Breast epithelium (tissue), 4 donors: ENCODE data around the gene MYBL2. TPM values are rescaled to one million over a fixed set of nuclear protein-coding genes. Genes with fewer than 3 reads are reported as not detected.

Source experiments
- DNase-seq, 2 donors: peaks; one replicate each; pipeline ENCODE4 v3.0.0-alpha.2; 2019; ENCODE audit warnings: low spot score in 2 of 2
- H3K27ac ChIP-seq, 2 donors: fragments of 200-600 bp; sonication (generic) in 1 of 2; one replicate each; pipeline ENCODE4 v1.5.1; 2016 to 2019; ENCODE audit warnings: mild to moderate bottlenecking in 1 of 2
- H3K27me3 ChIP-seq, 2 donors: fragments of 200-600 bp; sonication (generic) in 1 of 2; one replicate each; pipeline versions ENCODE4 v1.5.1 to v1.6.0; 2017 to 2019; ENCODE audit warnings: control low read depth in 1 of 2, mild to moderate bottlenecking in 1 of 2
- H3K36me3 ChIP-seq: fragments of 200-600 bp; one replicate; pipeline ENCODE4 v1.5.1; 2019
- H3K4me1 ChIP-seq, 2 donors: fragments of 200-600 bp; sonication (generic); one replicate each; pipeline ENCODE4 v1.5.1; 2016 to 2019; ENCODE audit warnings: control low read depth in 1 of 2
- H3K4me3 ChIP-seq, 3 donors: fragments of 200-600 bp; sonication (generic); 1 replicate in 2 of 3; 2 replicates in 1 of 3; pipeline ENCODE4 v1.5.1; 2016 to 2019; ENCODE audit warnings: mild to moderate bottlenecking in 3 of 3, moderate library complexity in 2 of 3
- H3K9me3 ChIP-seq, 2 donors: fragments of 200-600 bp; sonication (generic) in 1 of 2; one replicate each; pipeline ENCODE4 v1.5.1; 2016 to 2019; ENCODE audit warnings: control low read depth in 1 of 2
- POLR2A ChIP-seq: fragments of 450-650 bp; IDR thresholded peaks from one replicate; pipeline ENCODE4 v1.6.1; 2016; ENCODE audit warnings: antibody characterized with exemption, mild to moderate bottlenecking, moderate library complexity
- POLR2AphosphoS5 ChIP-seq, 3 donors: sonication (generic); formaldehyde crosslinking; IDR thresholded peaks; one replicate each; pipeline ENCODE4 v1.6.1; 2017; ENCODE audit warnings: antibody characterized with exemption in 3 of 3
- intact Hi-C: fragments of 100-400 bp; cut with DNase I; formaldehyde crosslinking; loops from one replicate; pipeline ENCODE4 v1.15.1; 2023; ENCODE audit warnings: low total_unique reads
- total RNA-seq, 3 donors: library from RNA; depleted of rRNA; stranded (reverse); fragments of >200 nt; gene quantifications; one replicate each; pipeline ENCODE4 v1.1.0, GENCODE V29; 2016
- TF ChIP-seq, protein P1 (sequence below), 3 donors: fragments of 450-650 bp; IDR thresholded peaks; one replicate each; pipeline ENCODE4 v1.5.1; 2016 to 2017; ENCODE audit warnings: antibody characterized with exemption in 3 of 3, mild to moderate bottlenecking in 3 of 3, moderate library complexity in 3 of 3

MYBL2 gene
- total RNA-seq, 3 donors from 2014 or later, result 0.32 to 0.44 TPM; not detected in 1

DNA sequence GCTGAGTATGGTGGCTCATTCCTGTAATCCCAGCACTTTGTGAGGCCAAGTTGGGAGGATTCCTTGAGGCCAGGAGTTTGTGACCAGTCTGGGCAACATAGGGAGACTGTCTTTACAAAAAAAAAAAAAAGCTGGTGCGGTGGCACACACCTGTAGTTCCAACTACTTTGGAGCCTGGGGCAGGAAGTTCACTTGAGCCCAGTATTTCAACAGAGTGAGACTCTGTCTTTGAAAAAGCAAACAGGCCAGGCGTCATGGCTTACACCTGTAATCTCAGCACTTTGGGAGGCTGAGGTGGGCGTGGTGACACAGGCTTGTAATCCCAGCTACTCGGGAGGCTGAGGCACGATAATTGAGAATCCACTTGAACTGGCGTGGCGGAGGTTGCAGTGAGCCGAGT lies 28.7 kb downstream of the MYBL2 start:
- H3K4me3 ChIP-seq, result no peak overlapping the region
- H3K9me3 ChIP-seq, result no peaks in the 10 kb centered on the region
- H3K36me3 ChIP-seq, result no peaks in the 10 kb centered on the region
- DNase-seq, result no peak
- intact Hi-C loops, result loop anchor here (2.0 kb wide), 1 partner anchor 41 kb away; no protein-coding TSS in a partner anchor
- no peaks in the 10 kb centered on the region for H3K27me3 ChIP-seq
- no peaks in the 10 kb centered on the region for H3K4me1 ChIP-seq
- no peak overlapping the region for H3K27ac ChIP-seq
- TF ChIP-seq POLR2A, result no peak
- TF ChIP-seq POLR2AphosphoS5 (IDR thresholded peaks at IDR 0.05), result no peak
- TF ChIP-seq, protein P1, sequence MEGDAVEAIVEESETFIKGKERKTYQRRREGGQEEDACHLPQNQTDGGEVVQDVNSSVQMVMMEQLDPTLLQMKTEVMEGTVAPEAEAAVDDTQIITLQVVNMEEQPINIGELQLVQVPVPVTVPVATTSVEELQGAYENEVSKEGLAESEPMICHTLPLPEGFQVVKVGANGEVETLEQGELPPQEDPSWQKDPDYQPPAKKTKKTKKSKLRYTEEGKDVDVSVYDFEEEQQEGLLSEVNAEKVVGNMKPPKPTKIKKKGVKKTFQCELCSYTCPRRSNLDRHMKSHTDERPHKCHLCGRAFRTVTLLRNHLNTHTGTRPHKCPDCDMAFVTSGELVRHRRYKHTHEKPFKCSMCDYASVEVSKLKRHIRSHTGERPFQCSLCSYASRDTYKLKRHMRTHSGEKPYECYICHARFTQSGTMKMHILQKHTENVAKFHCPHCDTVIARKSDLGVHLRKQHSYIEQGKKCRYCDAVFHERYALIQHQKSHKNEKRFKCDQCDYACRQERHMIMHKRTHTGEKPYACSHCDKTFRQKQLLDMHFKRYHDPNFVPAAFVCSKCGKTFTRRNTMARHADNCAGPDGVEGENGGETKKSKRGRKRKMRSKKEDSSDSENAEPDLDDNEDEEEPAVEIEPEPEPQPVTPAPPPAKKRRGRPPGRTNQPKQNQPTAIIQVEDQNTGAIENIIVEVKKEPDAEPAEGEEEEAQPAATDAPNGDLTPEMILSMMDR (IDR thresholded peaks at IDR 0.05), result no peak

DNA sequence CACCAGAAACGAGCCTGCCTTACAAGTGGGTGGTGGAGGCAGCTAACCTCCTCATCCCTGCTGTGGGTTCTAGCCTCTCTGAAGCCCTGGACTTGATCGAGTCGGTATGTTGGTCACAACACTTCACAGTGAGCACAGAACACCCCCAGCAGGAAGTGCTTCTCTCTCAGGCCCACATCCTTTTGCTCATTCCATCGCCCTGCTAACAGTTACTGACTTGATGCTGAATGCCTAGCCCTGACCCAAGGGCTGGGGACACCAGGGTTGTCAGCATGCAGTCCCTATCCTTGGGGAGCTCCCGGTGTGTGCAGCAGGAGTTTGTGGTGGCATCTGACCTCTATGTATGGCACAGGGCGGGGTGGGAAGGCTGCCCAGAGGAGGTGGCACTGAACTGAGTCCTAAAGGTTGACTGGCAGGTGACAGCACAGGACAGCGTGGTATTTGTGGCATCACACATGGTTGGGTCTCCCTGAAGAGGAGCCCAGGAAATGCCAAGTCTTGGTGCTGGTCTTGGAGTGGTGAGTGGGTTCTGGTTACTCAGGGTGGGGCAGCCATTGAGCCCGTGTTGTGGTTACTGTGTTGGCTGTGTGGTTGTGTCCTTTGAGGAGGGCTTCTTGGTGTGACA lies 33.1 kb downstream of the MYBL2 start:
- no peaks in the 10 kb centered on the region for H3K4me1 ChIP-seq
- no peak for DNase-seq
- H3K9me3 ChIP-seq, result no peaks in the 10 kb centered on the region
- no peak overlapping the region for H3K4me3 ChIP-seq
- TF ChIP-seq POLR2AphosphoS5 (IDR thresholded peaks at IDR 0.05) (no peak), POLR2A (no peak)
- TF ChIP-seq, protein P1 (IDR thresholded peaks at IDR 0.05), result no peak
- no peaks in the 10 kb centered on the region for H3K27me3 ChIP-seq
- H3K36me3 ChIP-seq, result no peaks in the 10 kb centered on the region
- H3K27ac ChIP-seq, result no peak overlapping the region
- intact Hi-C loops, result no loop called here

GRCh38 chr20:43700627-43701026 lies 33.7 kb downstream of the MYBL2 start:
- DNase-seq, result no peak
- H3K27ac ChIP-seq, result no peak overlapping the region
- H3K27me3 ChIP-seq, result no peaks in the 10 kb centered on the region
- TF ChIP-seq POLR2AphosphoS5 (IDR thresholded peaks at IDR 0.05), result no peak
- no peaks in the 10 kb centered on the region for H3K36me3 ChIP-seq
- H3K4me3 ChIP-seq, result no peak overlapping the region
- no peaks in the 10 kb centered on the region for H3K9me3 ChIP-seq
- H3K4me1 ChIP-seq, result no peaks in the 10 kb centered on the region
- intact Hi-C loops, result no loop called here

GRCh38 chr20:43702502-43702901 lies 35.6 kb downstream of the MYBL2 start:
- no peaks in the 10 kb centered on the region for H3K9me3 ChIP-seq
- intact Hi-C loops, result no loop called here
- no peak overlapping the region for H3K27ac ChIP-seq
- H3K4me3 ChIP-seq, result no peak overlapping the region
- H3K36me3 ChIP-seq, result no peaks in the 10 kb centered on the region
- no peak for DNase-seq
- TF ChIP-seq POLR2A (no peak), POLR2AphosphoS5 (IDR thresholded peaks at IDR 0.05) (no peak)
- TF ChIP-seq, protein P1 (IDR thresholded peaks at IDR 0.05), result no peak
- H3K27me3 ChIP-seq, result no peaks in the 10 kb centered on the region
- no peaks in the 10 kb centered on the region for H3K4me1 ChIP-seq

DNA sequence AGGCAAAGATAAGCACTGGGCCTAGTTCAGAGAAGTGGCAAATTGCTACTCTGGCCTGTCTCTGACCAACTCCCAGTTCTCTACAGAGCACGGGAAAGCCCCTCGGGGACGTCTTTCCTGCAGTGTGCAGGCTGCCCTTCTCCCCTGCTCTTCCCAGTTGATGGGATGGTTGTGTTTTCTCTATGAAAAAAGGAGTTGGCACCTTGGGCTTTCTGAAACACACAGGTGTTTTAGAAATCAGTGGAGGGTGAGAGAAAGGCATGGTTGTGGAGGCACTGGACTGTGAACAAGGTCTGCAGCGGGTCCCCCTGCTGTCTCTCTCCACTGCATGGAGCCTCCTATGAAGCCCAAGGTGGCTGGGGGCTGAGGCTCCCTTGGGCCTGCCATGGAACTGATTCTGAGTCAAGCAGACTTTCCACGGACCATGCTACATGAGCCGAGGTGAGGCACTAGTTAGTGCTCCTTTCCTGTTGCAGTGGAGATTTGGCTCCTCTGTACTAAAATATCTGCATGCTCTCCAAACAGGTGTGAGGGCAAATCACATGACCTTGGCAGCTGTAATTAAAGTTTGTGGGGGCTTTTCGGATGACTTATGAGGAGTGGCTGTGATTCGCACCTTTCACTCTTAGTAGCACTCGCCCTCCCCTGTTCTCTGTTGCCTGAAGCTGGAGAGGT lies 43.6 kb downstream of the MYBL2 start:
- no peak for DNase-seq
- TF ChIP-seq, protein P1 (IDR thresholded peaks at IDR 0.05), result no peak
- TF ChIP-seq POLR2A, result no peak
- TF ChIP-seq POLR2AphosphoS5 (IDR thresholded peaks at IDR 0.05), result no peak
- H3K4me3 ChIP-seq, result no peak overlapping the region
- no peaks in the 10 kb centered on the region for H3K4me1 ChIP-seq
- no peaks in the 10 kb centered on the region for H3K27me3 ChIP-seq
- H3K9me3 ChIP-seq, result no peaks in the 10 kb centered on the region
- no peaks in the 10 kb centered on the region for H3K36me3 ChIP-seq
- H3K27ac ChIP-seq, result no peak overlapping the region
- intact Hi-C loops, result no loop called here
